ENCODE measurements around the gene TRPM1.

The TRPM1 gene

DNA sequence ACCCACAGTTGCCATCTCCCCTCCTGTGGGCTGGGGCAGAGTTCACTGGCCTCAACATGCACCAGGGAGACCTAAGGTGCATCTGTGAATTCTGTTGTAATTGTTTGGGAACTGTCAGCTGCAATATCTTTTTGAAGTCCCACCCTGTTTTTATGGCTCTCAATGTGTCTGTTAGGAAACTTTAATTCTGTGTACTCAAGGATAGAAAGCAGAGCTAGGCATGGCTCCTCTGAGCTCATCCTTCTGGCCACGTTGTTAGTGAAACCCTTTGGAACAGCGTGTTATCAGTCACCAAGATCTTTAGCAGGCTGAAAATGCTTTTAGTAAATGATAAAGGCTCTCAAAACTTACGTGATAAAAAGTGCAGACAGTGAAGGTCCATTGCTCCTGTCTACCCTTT lies 76.5 kb downstream of the TRPM1 start:
- H3K4me1 ChIP-seq (ENCODE audit: control insufficient read depth, insufficient read depth, low read length) = peaks cover 9% of the 10 kb centered on the region
- H3K36me3 ChIP-seq (ENCODE audit: control insufficient read depth, insufficient read depth, low read length) = no peaks in the 10 kb centered on the region
- H3K27me3 ChIP-seq (ENCODE audit: control insufficient read depth, insufficient read depth, low read length, poor library complexity, severe bottlenecking) = no peaks in the 10 kb centered on the region
- H3K27ac ChIP-seq (ENCODE audit: insufficient read depth, low read depth, low read length, poor library complexity, severe bottlenecking) = no peak overlapping the region
- no peaks in the 10 kb centered on the region for H3K9me3 ChIP-seq (ENCODE audit: control insufficient read depth, low read length)
- H3K4me3 ChIP-seq (ENCODE audit: insufficient read depth, low read depth, low read length) = no peak overlapping the region
- WGBS, 2 experiments = 84 to 88% methylated on average over 3 of the region's 3 CpGs

DNA sequence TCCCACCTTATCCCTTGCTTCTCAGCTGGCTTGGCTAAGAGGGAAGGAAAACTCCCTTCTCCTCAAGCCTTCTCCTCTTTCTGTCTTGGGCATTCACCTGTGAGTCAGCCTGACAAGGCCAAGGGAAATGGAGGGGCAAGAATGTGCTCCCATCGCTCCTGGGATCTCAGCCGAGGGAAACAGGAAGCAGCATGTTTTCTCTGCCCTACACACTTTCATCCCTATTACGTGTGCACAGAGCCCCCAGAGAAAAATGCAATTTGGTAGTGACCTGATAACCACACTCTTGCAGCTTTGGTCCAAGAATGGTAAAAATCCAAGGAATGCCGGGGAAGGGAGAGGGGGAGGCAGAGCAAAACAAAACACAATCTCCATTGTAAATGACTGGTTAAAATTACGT lies 77.2 kb downstream of the TRPM1 start:
- H3K36me3 ChIP-seq (ENCODE audit: control insufficient read depth, insufficient read depth, low read length) = no peaks in the 10 kb centered on the region
- no peak overlapping the region for H3K4me3 ChIP-seq (ENCODE audit: insufficient read depth, low read depth, low read length)
- WGBS, 2 experiments = 40 to 49% methylated on average over 4 of the region's 5 CpGs
- peak overlapping the region; percentile 13 for H3K27ac ChIP-seq (ENCODE audit: insufficient read depth, low read depth, low read length, poor library complexity, severe bottlenecking)
- H3K27me3 ChIP-seq (ENCODE audit: control insufficient read depth, insufficient read depth, low read length, poor library complexity, severe bottlenecking) = no peaks in the 10 kb centered on the region
- peaks cover 9% of the 10 kb centered on the region for H3K4me1 ChIP-seq (ENCODE audit: control insufficient read depth, insufficient read depth, low read length)
- no peaks in the 10 kb centered on the region for H3K9me3 ChIP-seq (ENCODE audit: control insufficient read depth, low read length)

DNA sequence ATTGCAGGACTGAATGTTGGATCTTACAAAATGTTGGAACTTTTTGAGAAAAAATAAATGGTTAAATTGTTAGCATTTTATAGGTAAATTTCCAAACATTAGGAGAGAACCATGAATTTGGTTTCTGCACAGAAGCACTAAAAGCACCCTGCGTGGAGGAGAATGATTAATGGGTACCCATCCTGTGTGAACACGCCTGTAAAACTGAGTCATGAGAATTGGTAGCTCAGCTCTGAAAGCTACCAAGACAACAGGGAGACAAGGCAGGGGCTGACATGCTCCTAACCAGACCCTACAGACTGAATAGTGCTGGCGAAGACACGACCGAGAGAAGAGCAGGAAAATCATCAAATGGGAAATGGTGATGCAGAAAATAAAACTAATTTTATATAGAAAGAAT lies 77.7 kb downstream of the TRPM1 start:
- Histone ChIP-seq H3K36me3 (ENCODE audit: control insufficient read depth, insufficient read depth, low read length) (no peaks in the 10 kb centered on the region), H3K27ac (ENCODE audit: insufficient read depth, low read depth, low read length, poor library complexity, severe bottlenecking) (no peak overlapping the region), H3K4me1 (ENCODE audit: control insufficient read depth, insufficient read depth, low read length) (peaks cover 9% of the 10 kb centered on the region), H3K9me3 (ENCODE audit: control insufficient read depth, low read length) (no peaks in the 10 kb centered on the region), H3K27me3 (ENCODE audit: control insufficient read depth, insufficient read depth, low read length, poor library complexity, severe bottlenecking) (no peaks in the 10 kb centered on the region), H3K4me3 (ENCODE audit: insufficient read depth, low read depth, low read length) (no peak overlapping the region)
- WGBS, 2 experiments = 83 to 97% methylated on average over 3 to 5 of the region's 5 CpGs

DNA sequence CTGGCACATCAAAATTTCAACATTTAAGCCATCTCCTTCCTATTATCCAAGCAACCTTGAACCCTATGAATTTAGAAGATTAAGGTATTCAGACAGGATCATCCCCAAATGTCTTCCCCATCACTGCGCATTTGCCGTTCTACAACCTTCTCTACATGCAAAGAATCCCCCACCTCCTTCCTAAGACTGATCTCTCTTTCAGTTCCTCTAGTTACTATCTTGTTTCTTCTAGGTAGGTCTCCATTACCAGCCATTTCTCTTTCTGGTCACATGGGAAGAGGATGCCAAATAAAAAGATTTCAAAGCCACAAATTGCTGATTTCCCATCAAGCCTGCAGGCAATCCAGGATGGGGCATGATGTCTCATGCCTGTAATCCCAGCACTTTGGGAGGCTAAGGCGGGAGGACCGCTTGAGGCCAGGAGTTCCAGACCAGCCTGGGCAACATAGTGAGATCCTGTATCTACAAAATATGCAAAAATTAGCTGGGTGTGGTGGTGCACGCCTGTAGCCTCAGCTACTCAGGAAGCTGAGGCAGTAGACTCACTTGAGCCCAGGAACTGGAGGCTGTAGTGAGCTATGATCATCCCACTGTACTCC lies 80.4 kb downstream of the TRPM1 start:
- Histone ChIP-seq H3K4me3 (ENCODE audit: insufficient read depth, low read depth, low read length) (no peak overlapping the region), H3K36me3 (ENCODE audit: control insufficient read depth, insufficient read depth, low read length) (no peaks in the 10 kb centered on the region), H3K9me3 (ENCODE audit: control insufficient read depth, low read length) (no peaks in the 10 kb centered on the region), H3K27ac (ENCODE audit: insufficient read depth, low read depth, low read length, poor library complexity, severe bottlenecking) (no peak overlapping the region), H3K4me1 (ENCODE audit: control insufficient read depth, insufficient read depth, low read length) (peaks cover 9% of the 10 kb centered on the region), H3K27me3 (ENCODE audit: control insufficient read depth, insufficient read depth, low read length, poor library complexity, severe bottlenecking) (no peaks in the 10 kb centered on the region)
- 96% methylated on average over 5 of the region's 5 CpGs for WGBS, 2 experiments

DNA sequence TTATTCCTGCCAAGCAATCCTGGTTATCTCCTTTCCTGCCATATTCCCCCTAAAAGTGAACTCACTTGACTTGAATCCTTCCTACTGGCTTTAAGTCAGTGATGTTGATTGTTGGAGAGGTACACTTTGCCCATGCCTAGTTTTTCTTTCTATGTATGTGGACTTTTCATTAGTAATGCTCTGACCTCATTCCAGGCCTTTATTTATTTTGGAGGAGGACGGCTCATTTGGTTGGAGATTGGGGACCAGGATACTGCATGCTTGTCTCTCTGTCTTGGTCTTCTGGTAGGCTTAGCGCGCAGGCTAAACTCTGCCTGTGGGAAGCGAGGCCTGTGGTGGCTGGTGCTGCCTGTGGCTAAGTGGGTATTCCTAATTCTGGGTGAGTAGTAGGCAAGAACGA lies 81.0 kb downstream of the TRPM1 start:
- H3K36me3 ChIP-seq (ENCODE audit: control insufficient read depth, insufficient read depth, low read length) = no peaks in the 10 kb centered on the region
- H3K4me3 ChIP-seq (ENCODE audit: insufficient read depth, low read depth, low read length) = no peak overlapping the region
- no peak overlapping the region for H3K27ac ChIP-seq (ENCODE audit: insufficient read depth, low read depth, low read length, poor library complexity, severe bottlenecking)
- H3K9me3 ChIP-seq (ENCODE audit: control insufficient read depth, low read length) = no peaks in the 10 kb centered on the region
- no peaks in the 10 kb centered on the region for H3K27me3 ChIP-seq (ENCODE audit: control insufficient read depth, insufficient read depth, low read length, poor library complexity, severe bottlenecking)
- H3K4me1 ChIP-seq (ENCODE audit: control insufficient read depth, insufficient read depth, low read length) = peaks cover 9% of the 10 kb centered on the region
- 87 to 93% methylated on average over 5 of the region's 5 CpGs for WGBS, 2 experiments

DNA sequence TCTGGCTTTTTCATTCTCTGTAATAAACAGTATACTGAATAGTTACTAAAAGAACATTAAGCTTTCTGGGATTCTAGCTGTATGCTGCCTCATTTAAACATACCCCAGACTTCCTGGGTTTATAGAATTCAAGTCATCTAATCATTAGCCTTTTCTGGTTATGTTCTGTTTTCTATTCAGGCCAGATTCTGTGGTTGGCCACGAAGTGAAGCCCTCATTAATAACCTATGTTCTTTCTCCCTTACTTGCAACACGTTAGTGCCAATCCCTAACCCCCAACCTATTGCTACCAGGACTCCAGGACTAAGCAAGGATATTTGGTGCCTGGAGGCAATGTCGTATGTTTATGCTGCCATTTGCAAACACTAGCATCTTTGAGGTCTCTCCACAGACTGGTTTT lies 81.5 kb downstream of the TRPM1 start:
- 90 to 91% methylated on average over 3 of the region's 3 CpGs for WGBS, 2 experiments
- no peaks in the 10 kb centered on the region for H3K27me3 ChIP-seq (ENCODE audit: control insufficient read depth, insufficient read depth, low read length, poor library complexity, severe bottlenecking)
- peaks cover 8% of the 10 kb centered on the region for H3K4me1 ChIP-seq (ENCODE audit: control insufficient read depth, insufficient read depth, low read length)
- no peak overlapping the region for H3K4me3 ChIP-seq (ENCODE audit: insufficient read depth, low read depth, low read length)
- no peak overlapping the region for H3K27ac ChIP-seq (ENCODE audit: insufficient read depth, low read depth, low read length, poor library complexity, severe bottlenecking)
- H3K36me3 ChIP-seq (ENCODE audit: control insufficient read depth, insufficient read depth, low read length) = no peaks in the 10 kb centered on the region
- H3K9me3 ChIP-seq (ENCODE audit: control insufficient read depth, low read length) = no peaks in the 10 kb centered on the region

DNA sequence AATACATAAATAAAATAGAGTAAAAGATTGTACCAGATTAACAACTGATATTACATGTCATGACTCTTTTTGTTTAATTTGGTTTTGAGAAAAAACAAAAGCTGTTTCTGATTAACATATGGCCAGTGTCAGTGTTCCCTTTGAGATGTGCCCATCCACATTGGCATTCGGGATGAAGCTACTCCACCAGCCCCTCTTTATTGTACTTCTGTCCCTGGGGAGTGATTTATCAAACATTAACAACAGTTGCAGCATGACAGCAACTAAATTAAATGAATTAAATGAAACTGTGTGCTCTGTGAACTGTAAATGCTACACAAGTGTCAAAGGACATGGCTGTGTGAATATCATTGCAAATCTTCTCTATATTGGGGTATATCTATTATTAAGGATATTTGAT lies 84.2 kb downstream of the TRPM1 start:
- 92 to 95% methylated on average over 1 of the region's 1 CpG for WGBS, 2 experiments
- Histone ChIP-seq H3K4me1 (ENCODE audit: control insufficient read depth, insufficient read depth, low read length) (no peaks in the 10 kb centered on the region), H3K36me3 (ENCODE audit: control insufficient read depth, insufficient read depth, low read length) (no peaks in the 10 kb centered on the region), H3K4me3 (ENCODE audit: insufficient read depth, low read depth, low read length) (no peak overlapping the region), H3K9me3 (ENCODE audit: control insufficient read depth, low read length) (no peaks in the 10 kb centered on the region), H3K27ac (ENCODE audit: insufficient read depth, low read depth, low read length, poor library complexity, severe bottlenecking) (no peak overlapping the region), H3K27me3 (ENCODE audit: control insufficient read depth, insufficient read depth, low read length, poor library complexity, severe bottlenecking) (no peaks in the 10 kb centered on the region)

DNA sequence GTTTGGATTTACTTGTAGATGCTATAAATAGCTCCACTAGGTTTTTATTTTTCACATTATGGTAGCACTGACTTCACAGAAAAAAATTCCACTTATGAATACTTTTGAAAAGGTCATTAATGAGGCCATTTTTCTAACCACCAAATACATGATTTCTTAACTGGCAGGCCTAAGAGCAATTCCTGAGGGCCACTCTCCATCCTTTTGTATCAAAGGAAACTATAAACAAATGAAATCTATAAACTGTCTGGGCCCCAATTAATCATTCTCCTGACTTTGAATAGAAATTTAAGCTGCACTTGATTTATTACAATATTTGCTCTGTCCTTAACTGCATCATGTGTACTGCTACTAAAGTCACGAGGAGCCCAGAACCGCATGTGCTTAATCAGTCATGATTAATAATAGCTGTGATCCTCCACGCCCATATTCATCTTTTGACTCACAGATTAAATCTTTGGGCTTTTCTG lies 85.0 kb downstream of the TRPM1 start:
- Histone ChIP-seq H3K4me3 (ENCODE audit: insufficient read depth, low read depth, low read length) (no peak overlapping the region), H3K36me3 (ENCODE audit: control insufficient read depth, insufficient read depth, low read length) (no peaks in the 10 kb centered on the region), H3K9me3 (ENCODE audit: control insufficient read depth, low read length) (no peaks in the 10 kb centered on the region), H3K4me1 (ENCODE audit: control insufficient read depth, insufficient read depth, low read length) (no peaks in the 10 kb centered on the region), H3K27me3 (ENCODE audit: control insufficient read depth, insufficient read depth, low read length, poor library complexity, severe bottlenecking) (no peaks in the 10 kb centered on the region), H3K27ac (ENCODE audit: insufficient read depth, low read depth, low read length, poor library complexity, severe bottlenecking) (no peak overlapping the region)
- WGBS, 2 experiments = 93 to 96% methylated on average over 3 of the region's 3 CpGs

DNA sequence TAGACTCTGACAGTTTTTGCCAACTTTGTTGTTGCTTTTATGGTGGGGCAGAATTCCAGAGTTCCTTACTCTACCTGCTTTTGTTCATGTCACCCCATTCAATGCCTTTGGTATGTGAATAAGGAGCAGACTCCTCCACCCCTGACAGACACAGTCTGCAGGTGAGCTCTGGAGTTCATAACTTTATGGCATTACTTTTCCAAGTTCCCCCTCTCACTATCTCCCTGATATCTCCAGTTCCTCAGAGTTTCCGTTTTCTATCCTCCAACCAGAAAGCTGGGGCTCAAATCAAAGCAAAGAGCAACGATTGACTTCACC lies 87.0 kb downstream of the TRPM1 start:
- 81 to 85% methylated on average over 2 of the region's 2 CpGs for WGBS, 2 experiments

DNA sequence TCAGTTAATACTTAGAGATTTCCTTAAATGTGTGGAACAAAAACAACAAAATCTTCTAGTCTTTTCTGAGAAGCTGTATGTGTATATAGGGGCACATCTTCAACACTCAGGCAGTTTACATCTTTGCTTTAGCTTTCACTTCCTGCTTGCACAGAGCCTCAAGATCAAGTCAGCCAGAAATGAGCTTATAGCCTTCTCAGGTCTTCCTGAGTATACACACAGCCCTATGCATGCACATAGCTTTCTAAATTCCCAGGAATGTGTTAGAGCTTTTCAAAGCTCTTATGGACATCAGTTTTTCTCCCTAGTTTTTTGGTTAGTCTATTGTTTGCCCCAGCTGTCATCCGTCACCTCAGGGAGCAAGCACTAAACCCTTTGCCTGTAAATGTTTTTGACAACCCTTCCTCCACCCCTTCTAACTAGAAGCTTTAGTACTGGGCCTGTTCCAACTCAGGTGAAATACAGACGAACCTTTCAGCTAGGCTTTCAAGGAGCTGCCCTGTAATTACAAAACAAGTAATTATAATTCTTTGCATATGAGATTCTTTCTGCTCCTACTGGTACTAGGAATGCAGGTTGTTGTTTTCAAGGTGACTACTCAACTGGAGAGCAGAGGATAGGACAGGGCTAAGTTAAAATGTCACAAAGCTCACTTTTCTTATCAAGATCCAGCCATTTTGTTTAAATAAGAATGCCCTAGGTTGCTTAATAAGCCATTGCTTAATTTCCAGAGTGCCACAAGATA lies 87.5 kb downstream of the TRPM1 start:
- WGBS, 2 experiments = 73 to 85% methylated on average over 1 to 2 of the region's 2 CpGs
- Histone ChIP-seq H3K9me3 (ENCODE audit: control insufficient read depth, low read length) (no peaks in the 10 kb centered on the region), H3K27me3 (ENCODE audit: control insufficient read depth, insufficient read depth, low read length, poor library complexity, severe bottlenecking) (no peaks in the 10 kb centered on the region), H3K4me1 (ENCODE audit: control insufficient read depth, insufficient read depth, low read length) (no peaks in the 10 kb centered on the region), H3K27ac (ENCODE audit: insufficient read depth, low read depth, low read length, poor library complexity, severe bottlenecking) (no peak overlapping the region), H3K4me3 (ENCODE audit: insufficient read depth, low read depth, low read length) (no peak overlapping the region), H3K36me3 (ENCODE audit: control insufficient read depth, insufficient read depth, low read length) (no peaks in the 10 kb centered on the region)

More for the DNA sequence above, 87.0 kb downstream of the TRPM1 start:
- Histone ChIP-seq H3K27ac (ENCODE audit: insufficient read depth, low read depth, low read length, poor library complexity, severe bottlenecking) (no peak overlapping the region), H3K9me3 (ENCODE audit: control insufficient read depth, low read length) (no peaks in the 10 kb centered on the region), H3K4me3 (ENCODE audit: insufficient read depth, low read depth, low read length) (no peak overlapping the region), H3K4me1 (ENCODE audit: control insufficient read depth, insufficient read depth, low read length) (no peaks in the 10 kb centered on the region), H3K27me3 (ENCODE audit: control insufficient read depth, insufficient read depth, low read length, poor library complexity, severe bottlenecking) (no peaks in the 10 kb centered on the region), H3K36me3 (ENCODE audit: control insufficient read depth, insufficient read depth, low read length) (no peaks in the 10 kb centered on the region)
